Endothelial cell (in vitro differentiated cells): ENCODE measurements around the gene NEURL2. TPM values are rescaled to one million over a fixed set of nuclear protein-coding genes. Genes with fewer than 3 reads are reported as not detected.

Experiments used
- DNase-seq: peaks from one replicate; pipeline ENCODE4 v3.0.0; 2021; ENCODE audit warnings: low spot score
- H3K27ac Mint-ChIP-seq: one replicate; pipeline ENCODE4 v1.8.0; 2021; ENCODE audit warnings: mixed read lengths, inconsistent platforms; ENCODE audit not compliant: unreplicated experiment
- H3K27me3 Mint-ChIP-seq: one replicate; pipeline ENCODE4 v1.8.0; 2021; ENCODE audit warnings: mild to moderate bottlenecking, moderate library complexity, mixed read lengths, inconsistent platforms; ENCODE audit not compliant: unreplicated experiment
- H3K36me3 Mint-ChIP-seq: one replicate; pipeline ENCODE4 v1.8.0; 2021; ENCODE audit warnings: mild to moderate bottlenecking, low read depth, mixed read lengths, inconsistent platforms; ENCODE audit not compliant: unreplicated experiment
- H3K4me1 Mint-ChIP-seq: one replicate; pipeline ENCODE4 v1.8.0; 2021; ENCODE audit warnings: mild to moderate bottlenecking, mixed read lengths, inconsistent platforms; ENCODE audit not compliant: unreplicated experiment
- H3K4me3 Mint-ChIP-seq: one replicate; pipeline ENCODE4 v1.8.0; 2021; ENCODE audit warnings: mild to moderate bottlenecking, mixed read lengths, inconsistent platforms; ENCODE audit not compliant: unreplicated experiment
- H3K9me3 Mint-ChIP-seq: one replicate; pipeline ENCODE4 v1.8.0; 2021; ENCODE audit warnings: mixed read lengths, inconsistent platforms; ENCODE audit not compliant: unreplicated experiment
- CTCF ChIP-seq: fragments of 200-600 bp; sonication (generic); IDR thresholded peaks from one replicate; pipeline ENCODE4 v1.5.0; 2021; ENCODE audit warnings: antibody characterized with exemption; ENCODE audit not compliant: unreplicated experiment
- total RNA-seq: library from RNA; stranded (reverse); fragmentation: NEBNext Ultra II Directional; extraction: Animal tissue kit (Norgen Biotek cat#: 25700); gene quantifications from one replicate; pipeline ENCODE4 v1.2.1, GENCODE V29; 2021; ENCODE audit not compliant: unreplicated experiment

Gene NEURL2
- total RNA-seq, 1 donor from 2014 or later, result 3.6 TPM

GRCh38 chr20:45937765-45938164 lies 46.8 kb upstream of the NEURL2 start:
- DNase-seq, result no peak
- H3K4me3 Mint-ChIP-seq, result peak overlapping the region; percentile 47
- no peaks in the 10 kb centered on the region for H3K9me3 Mint-ChIP-seq
- peaks cover 9% of the 10 kb centered on the region for H3K27me3 Mint-ChIP-seq
- H3K4me1 Mint-ChIP-seq, result peaks cover 20% of the 10 kb centered on the region
- no peak for TF ChIP-seq CTCF
- peak overlapping the region; percentile 80 for H3K27ac Mint-ChIP-seq
- peaks cover 20% of the 10 kb centered on the region for H3K36me3 Mint-ChIP-seq

GRCh38 chr20:45935416-45936046 lies 44.5 kb upstream of the NEURL2 start:
- H3K27me3 Mint-ChIP-seq, result peaks cover 9% of the 10 kb centered on the region
- H3K36me3 Mint-ChIP-seq, result peaks cover 20% of the 10 kb centered on the region
- TF ChIP-seq CTCF, result no peak
- peak overlapping the region; percentile 98 for H3K4me3 Mint-ChIP-seq
- H3K27ac Mint-ChIP-seq, result peak overlapping the region; percentile 99
- no peaks in the 10 kb centered on the region for H3K9me3 Mint-ChIP-seq
- no peak for DNase-seq
- H3K4me1 Mint-ChIP-seq, result peaks cover 20% of the 10 kb centered on the region

- TF ChIP-seq CTCF, result no peak
Observed at GRCh38 chr20:45934586-45935415, 43.8 kb upstream of the NEURL2 start, which contains the start of gene PCIF1. TSS of gene PCIF1 (plus strand) at chr20:45934683. CDS start at chr20:45939000, 4,317 bp downstream.

DNA sequence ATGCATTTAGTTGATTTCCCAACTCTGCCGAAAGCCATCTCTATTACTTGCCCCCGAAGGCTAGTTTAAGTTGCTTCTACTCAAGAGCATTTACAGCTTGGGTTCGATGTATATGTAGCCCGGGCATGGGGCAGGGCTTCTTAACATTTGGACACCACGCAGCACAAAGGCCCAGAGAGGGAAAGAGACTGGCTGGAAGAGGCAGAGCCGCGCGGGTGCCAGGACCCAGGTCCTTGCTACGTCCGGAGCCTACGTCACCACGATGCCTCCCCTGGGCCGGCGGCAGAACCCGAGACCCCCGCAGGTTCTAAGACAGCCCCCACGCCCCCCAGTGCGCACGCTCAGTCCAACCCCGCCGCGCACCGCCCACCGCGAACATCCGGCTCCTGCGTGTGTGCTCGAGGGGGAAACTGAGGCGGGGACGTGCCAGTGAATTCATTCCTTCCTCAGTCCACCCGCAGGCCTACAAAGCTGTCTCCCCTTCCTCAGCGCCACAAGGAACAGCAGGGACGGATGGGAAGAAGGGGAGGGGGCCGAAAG lies 43.1 kb upstream of the NEURL2 start:
- DNase-seq, result no peak
- peak overlapping the region; percentile 98 for H3K27ac Mint-ChIP-seq
- peaks cover 11% of the 10 kb centered on the region for H3K36me3 Mint-ChIP-seq
- H3K4me3 Mint-ChIP-seq, result peak overlapping the region; percentile 96
- H3K9me3 Mint-ChIP-seq, result no peaks in the 10 kb centered on the region
- H3K4me1 Mint-ChIP-seq, result peaks cover 20% of the 10 kb centered on the region
- peaks cover 12% of the 10 kb centered on the region for H3K27me3 Mint-ChIP-seq
- no peak for TF ChIP-seq CTCF

More at GRCh38 chr20:45934586-45935415, 43.8 kb upstream of the NEURL2 start, which contains the start of gene PCIF1:
- Mint-ChIP-seq H3K9me3 (no peaks in the 10 kb centered on the region), H3K36me3 (peaks cover 16% of the 10 kb centered on the region), H3K4me1 (peaks cover 20% of the 10 kb centered on the region), H3K27ac (peak within 1 kb of the TSS; percentile 99), H3K27me3 (peaks cover 12% of the 10 kb centered on the region), H3K4me3 (peak within 1 kb of the TSS; percentile 98)
- DNase-seq, result peak; percentile 99
